ENCODE results near the gene CRYBG2.

The CRYBG2 gene

DNA sequence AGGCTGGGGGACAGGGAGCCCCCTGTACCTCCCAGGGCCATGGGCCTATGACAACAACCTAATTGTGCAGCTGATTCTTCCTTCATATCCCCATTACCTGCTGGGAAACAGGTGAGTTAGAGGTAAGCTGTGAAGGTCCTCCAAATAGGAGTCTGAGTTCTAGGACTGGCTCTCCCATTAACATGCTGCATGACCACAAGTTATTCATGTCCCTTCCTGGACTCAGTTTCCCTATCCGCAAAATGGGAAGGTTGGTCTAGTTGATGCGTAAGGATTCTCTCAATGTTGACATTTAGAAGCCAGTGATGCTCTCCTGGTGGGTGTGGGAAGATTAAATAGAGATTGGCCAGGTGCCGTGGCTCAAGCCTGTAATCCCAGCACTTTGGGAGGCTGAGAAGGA is 14.6 kb upstream of the CRYBG2 start:
- no peak for DNase-seq (ENCODE audit: low spot score)

DNA sequence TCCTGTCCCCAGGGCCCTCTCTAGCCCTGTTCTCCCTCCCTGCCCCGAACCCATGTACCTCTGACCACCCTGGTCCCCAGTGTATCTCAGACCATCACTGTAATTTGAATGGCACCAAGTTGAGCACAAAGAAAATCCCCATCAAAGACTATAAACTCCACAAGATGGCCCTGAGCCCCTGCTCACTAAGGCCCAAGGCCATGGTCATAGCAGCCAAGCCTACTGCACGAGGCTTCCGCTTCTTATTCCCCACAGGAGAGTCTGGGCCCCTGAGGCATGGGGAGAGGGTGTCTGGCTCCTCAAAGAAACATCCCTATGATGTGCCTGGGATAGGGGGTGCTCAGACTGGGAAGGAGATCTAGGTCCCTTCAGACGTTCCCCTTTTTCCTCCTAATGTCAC is 14.1 kb upstream of the CRYBG2 start:
- no peak for DNase-seq (ENCODE audit: low spot score)

DNA sequence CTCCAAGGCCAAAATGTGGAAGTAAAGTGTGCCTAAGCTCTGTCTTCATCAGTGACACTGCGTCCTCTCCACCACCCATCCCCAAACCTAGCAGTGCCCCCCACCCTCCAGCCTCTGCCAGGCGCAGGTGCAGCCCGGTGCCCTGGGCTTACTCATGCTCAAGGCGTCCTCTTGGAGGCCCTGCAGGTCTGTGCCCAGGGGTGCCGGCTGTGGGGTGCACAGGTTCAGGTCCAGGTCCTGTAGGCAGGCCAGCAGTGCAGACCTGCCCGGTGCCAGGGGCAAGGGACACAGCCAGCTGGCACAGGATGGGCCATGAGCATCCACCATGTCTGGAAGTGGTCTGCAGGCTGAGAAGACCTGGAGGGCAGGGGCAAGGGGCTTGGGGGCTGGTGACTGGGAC is 13.5 kb upstream of the CRYBG2 start:
- DNase-seq (ENCODE audit: low spot score) = no peak

DNA sequence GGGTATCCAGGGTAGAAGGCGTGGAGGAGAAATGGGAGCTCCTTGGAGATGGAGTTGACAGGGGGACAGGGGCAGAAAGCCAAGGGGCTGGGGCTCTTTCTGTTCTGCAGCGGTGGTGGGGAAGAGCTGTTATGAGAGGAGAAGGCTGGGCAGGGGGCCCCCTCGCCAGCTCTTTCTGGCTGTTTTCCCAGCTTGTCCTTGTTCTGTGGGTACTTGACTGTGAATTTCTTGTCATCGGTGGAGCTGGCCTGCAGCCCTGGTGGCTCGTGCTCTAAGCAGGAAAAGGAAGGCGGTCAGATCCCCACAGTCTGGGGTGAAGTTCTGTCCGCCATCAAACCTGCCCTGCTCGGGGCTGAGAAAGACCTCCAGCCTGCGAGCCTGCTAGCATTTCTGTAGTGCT is 11.0 kb upstream of the CRYBG2 start:
- DNase-seq (ENCODE audit: low spot score) = no peak

DNA sequence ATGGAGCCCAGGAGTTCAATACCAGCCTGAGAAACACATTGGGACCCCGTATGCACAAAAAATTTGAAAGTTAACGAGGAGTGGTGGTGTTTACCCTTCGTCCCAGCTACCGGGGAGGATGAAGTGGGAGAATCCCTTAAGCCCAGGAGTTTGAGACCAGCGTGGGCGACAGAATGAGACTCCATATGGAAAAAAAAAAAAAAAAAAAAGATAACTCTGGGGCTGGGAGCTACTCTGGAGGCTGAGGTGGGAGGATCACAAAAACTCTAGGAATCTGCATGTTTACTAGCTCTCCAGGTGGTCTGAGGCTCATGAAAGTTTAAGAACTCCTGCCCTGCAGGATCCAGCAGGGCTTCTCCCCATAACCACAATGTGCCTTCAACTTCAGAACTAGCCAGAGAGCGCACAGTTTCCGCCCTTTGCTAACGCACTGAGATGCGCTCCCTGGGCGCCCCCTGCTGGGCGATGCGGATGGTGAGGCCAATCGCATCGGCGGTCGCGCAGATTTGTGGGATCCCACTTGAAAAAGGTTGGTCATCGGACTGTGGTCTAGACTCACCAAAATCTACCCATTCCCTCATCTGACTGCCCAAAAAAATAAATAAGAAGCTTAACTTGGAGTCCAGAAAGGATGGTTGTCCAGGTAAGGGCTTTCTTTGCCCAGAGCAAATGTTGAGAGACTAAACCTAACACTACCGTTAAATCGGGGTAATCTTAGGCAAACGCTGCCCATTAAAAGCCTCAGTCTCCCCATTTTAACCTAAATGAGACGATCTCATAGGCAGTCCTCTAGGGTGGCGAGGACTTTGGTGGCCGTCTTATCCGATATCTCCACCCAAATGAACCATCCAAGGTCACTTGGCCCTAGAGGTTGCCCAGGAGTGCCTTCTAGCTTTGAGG is 9.9 kb upstream of the CRYBG2 start:
- DNase-seq (ENCODE audit: low spot score) = peak; percentile 84

DNA sequence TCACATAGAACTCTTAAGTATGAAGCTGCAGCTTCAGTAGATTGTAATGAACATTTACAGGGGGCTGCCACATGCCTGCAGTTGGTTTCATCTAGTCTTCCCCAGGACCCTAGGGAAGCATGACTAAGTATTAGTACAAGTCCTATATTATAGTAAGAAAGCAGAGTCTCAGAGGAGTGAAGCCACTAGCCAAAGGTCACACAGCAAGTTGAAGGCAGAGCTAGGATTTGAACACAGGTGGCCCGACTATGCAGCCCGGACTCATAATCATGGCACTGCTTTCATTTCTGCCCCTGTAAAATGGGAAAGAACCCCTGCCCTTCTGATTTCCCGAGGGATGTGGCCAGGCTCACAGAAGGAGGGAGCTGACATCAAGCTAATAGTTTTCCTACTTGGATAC is 8.4 kb upstream of the CRYBG2 start:
- DNase-seq (ENCODE audit: low spot score) = no peak

DNA sequence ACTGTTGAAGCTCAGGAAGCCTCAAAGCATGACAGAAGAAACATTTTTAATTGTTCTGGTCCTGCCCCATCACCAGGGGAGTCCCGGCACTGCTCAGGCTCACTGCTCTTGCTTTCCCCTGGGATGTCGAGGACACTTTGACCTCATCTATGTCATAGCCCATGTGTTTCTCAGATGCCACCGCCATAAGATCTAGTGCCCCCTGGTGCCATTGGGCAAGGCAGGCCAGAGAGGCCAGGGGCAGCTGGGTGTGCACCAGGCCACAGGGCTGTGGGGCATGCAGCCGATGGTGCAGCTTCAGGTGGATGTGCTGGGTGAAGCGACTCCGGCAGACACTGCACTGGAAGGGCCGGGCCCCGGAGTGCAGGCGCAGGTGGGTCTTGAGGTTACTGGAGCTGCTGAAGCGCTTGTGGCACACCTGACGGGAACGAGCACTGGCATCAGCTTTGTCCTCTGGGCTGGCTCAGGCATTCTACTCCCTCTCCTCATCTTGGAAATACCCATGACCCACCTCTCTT is 7.7 kb upstream of the CRYBG2 start:
- DNase-seq (ENCODE audit: low spot score) = no peak

DNA sequence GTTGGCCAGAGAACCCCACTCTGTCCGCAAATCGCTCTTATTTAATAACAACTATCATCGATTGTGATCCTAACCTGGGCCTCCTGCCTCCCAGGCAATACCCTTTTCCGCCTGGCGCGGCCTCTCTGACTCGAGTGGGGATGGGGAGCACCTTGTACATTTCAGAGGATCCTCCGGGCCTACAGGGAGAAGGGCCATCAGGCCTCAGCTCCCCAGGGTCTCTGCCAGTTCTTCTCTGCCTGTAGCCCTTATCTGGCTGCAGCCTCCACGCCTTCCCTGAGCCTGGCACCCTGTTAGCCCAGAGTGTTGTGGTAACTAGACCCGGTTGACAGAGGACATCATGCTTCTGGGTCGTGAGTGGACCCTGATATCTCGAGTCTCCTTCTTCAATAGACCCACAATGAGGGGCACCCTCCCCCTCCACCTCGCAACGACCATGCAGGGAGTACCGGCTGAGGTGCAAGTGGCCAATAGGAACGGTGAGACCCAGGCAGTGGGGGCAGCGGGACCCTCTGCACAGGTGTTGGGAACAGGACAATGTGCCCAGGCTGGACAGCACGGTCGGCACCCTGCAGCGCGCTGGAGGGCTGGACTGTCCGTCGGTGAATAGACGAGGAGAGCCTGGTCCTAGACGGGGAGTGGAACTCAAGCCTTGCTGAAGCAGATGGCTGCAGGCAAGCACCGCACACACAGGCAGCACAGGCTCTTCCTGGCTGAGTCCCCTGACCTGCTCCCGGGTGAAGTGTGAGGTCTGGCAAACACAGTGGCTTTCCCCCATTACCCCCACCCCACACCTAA is 7.1 kb upstream of the CRYBG2 start:
- DNase-seq (ENCODE audit: low spot score) = no peak

DNA sequence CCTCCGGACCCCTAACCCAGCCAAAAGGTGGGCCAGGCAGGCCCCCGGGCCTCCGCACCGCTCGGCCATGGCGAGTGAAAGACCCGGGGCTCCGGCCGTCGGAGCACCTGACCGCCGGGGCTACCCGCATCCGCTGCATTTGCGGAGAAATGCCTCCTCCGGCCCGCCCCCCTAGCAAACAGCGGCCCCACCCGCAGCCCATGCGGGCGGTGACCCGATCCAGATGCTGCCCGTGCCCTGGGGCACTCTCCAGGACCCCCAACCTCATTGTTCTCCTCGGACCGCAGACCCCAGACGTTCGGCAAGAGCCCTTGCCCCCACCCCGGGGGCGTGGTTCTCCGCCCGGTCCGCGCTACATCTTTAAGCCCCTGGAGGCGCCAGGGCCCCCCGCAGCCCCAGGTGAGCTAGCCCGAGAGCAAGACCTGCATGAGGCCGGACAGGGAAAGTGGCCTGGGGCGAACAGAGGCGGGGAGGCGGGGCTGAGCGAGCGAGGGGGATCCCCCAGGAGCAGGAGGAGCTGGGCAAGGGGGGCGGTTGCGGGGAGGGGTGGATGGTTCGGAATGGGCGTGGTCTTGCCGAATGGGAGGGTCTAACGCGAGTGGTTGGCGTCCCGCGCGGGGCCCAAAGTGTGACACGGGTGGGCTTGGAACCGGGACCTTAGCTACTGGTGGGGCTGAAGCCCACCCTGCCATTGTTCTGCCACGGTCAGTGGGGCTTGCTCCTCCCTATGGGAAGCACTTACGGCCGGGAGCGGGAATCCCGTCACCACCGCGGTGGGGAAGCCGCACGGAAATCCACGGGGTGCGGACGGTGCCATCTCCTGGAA is 6.3 kb upstream of the CRYBG2 start:
- no peak for DNase-seq (ENCODE audit: low spot score)

DNA sequence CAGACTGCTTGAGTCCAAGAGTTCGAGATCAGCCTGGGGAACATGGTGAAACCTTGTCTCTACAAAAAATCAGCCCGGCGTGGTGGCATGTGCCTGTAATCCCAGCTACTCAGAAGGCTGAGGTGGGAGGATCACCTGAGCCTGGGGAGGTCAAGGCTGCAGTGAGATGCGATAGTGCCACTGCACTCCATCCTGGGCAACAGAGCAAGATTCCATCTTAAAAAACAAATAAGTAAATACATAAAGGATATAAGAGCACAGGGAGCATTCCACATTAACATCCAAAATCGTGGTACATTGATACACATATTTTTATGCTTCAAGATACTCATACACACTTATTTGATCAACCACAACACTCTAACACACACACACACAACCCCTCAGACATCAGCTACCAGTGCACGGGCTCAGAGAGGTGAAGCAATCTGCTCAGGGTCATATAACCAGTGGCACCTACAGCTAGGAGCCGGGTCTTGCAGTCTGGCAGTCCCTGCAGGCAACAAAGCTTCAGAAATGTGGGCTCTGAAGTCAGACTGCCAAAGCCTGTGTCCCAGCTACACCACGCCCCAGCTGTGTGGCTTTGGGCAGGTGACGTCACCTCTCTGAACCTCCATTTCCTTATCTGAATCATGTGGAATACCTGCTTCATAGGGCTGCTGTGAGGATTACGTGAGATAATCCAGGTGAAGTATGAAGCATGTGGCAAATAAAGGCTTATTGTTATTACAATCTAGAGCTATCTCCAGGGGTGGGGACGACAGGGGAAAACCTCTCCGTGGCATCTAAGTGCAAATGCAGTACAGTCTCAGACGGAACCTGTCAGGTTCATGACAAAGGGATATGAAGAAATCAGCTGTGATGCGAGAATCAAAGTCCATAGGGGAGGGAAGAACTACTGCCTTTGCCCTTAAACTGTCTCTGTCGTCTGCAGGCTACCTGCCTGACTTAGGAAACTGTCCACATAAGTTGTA is 4.8 kb upstream of the CRYBG2 start:
- DNase-seq (ENCODE audit: low spot score) = no peak

DNA sequence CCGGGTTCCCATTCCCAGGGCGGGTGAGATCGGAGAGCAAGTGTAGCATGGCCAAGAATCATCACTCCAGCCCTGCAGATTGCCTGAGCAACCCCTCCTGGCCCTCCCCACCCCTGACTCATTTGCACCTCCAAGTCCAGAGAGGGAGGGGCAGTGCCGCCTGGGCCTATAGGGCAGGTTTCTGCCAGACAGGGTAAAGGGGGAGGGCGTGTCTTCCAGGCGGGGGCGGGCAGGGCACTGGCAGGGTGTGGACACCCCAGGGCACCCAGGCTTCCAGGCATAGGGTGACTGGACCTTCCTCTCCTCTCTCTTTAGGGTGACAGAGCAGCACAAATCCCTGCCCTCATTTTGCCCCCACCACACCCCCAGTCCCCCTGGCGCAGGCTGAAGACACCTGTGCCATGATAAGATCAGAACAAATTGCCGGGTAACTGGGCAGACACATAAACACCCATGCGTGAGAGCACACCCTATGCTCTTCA is 3.2 kb upstream of the CRYBG2 start:
- DNase-seq (ENCODE audit: low spot score) = no peak

DNA sequence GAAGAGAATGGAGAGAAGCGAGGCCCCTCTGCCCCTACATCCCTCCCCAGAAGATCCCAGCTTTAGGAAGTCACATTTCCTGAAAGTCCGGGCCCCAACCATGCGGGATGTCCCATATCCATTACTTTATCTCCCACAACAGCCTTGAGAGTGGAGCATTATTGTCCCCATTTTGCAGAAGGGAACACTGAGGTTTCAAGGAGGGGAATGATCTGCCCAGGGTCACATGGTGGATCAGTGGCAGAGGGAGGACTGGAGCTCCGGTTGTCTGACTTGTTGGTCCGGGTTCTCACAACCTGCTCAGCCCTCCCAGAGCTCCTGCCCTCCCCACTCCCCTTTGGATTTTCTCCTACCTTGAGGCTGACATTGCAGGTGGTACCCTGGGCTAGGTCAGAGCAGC is 2.2 kb upstream of the CRYBG2 start:
- no peak for DNase-seq (ENCODE audit: low spot score)

DNA sequence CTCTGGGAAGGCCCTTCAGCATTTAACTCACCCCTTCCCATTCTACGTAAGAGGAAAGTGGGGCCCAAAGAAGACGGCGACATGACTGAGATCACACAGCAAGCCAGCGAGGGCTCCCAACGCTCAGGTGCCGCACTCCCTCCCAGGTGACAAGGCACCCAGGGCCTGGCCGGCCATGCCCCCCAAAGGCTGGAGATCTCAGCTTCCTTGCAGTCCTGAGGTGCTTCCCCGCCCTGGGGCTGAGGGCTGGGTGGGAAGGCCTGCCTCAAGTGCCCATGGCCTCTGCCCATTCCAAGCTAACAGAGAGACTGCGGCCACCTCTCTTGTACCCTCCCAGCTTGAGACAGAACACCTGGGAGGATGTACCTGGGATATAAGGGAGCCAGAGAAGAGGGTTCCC is 1.0 kb upstream of the CRYBG2 start:
- no peak for DNase-seq (ENCODE audit: low spot score)

DNA sequence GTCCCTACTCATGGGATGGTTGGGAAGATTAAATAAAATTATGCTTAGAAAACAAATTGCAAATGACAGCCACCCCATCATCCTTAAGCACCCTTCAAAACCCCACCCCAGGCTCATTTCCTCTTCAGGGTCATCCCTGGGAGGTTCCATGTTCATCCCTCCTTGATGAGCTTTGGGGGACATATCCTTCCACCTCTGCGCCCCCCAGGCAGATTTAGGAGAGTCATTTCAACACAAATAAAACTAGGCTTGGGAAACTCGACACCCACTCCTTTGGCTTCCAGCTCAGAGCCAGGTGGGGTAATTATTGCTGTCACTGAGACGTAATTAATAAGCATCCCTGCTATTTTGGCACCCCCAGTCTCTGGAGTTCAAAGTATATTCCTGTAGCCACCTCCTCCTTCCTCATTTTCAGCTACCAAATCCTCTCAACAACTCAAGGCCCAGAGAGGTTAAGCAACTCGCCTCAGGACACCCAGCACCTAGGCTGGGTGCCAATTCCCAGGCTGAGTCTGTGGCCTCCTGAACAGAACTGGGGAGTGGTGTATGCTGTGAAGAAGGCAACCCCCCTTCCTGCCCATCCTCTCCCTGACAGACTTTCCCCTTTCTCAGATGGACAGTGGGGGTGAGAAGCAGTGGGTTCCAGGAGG is 595 bp downstream of the CRYBG2 start:
- DNase-seq (ENCODE audit: low spot score) = no peak

DNA sequence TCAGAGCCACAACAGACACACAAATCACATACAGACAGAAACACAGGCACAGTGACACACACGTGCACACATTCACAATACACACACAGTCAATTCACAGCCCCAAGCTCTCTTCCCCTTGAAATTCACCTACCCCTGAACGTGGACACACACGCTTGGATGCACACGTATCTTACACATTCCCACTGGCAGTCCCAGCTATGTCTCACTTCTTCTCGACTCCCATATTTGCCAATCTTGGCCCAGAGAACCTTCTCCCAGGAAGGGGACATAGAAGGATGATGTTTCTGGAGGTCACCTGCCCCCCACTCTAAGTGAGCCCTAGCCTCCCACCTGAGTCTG is 1.6 kb downstream of the CRYBG2 start:
- no peak for DNase-seq (ENCODE audit: low spot score)

DNA sequence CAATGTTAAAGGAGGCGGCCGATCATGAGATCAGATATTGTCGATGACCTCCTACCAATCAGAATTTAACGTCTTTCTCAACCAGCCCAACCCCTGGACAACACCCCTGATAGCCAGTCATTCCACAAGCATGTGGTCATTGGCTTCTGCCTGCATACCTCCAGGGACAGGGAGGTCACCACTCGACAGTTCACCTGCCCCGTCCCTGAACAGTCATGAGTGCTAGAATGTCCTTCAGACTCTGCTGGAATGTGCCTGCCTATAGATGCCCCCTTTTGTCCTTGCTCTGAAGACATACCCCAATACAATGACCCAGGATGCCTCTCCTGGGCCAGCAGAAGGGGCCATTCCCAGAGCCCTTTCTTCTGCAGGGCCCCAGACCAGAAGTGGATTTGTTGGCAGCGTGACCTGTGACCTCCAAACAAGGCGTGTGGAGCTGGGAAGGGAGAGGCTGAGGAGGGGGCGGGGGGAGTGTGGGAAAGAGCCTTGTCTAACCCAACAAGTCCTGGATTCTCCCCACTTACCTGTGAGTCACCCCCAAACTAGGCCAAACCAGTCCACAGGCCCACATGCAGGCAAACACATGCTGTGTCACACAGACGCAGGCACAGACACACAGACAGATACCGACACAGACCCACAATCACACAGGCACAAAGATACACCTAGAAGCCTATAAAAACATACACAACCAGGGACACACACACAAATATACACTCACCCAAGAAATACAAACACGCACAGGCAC is 2.2 kb downstream of the CRYBG2 start:
- DNase-seq (ENCODE audit: low spot score) = no peak

DNA sequence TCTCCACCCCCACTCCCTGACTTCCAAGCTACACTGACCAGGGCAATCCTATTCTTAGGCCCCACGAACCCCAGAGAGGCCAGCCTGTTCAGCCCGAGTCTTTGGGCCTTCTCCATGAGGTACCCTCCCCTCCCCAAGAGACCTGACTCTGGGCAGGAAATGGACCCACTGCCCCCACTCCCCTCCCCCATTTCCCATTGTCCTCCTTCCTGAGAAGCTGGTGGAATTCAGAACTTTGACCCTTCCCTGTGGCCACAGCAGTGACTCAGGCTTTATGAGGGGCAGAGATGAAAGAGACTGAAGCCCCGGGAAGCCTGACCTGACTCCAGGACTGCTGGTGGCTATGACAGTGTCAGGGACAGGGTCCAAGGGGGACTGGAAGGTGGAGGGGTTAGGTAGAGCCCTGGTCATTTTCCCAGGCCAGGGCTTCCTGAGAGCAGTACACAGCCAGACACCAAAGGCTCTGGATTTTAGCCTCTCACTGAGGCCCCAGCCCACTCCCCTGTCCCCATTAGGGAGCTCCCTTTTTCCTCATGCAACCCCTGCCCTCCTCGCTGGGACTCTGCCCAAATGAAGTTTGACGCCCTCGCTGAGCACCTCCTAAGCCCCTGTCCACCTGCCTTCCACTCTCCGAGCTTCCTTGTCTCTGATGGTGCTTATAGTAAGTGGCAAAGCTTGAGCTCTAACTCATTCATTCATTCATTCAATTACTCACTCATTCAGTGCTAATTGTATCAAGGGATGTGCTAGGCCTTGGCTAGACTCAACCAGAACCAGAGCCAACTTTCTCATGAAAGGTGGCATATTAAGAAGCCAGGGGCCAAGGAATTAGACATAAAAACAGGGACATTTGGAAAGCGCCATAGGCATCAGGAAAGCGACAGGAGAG is 3.0 kb downstream of the CRYBG2 start:
- DNase-seq (ENCODE audit: low spot score) = no peak

DNA sequence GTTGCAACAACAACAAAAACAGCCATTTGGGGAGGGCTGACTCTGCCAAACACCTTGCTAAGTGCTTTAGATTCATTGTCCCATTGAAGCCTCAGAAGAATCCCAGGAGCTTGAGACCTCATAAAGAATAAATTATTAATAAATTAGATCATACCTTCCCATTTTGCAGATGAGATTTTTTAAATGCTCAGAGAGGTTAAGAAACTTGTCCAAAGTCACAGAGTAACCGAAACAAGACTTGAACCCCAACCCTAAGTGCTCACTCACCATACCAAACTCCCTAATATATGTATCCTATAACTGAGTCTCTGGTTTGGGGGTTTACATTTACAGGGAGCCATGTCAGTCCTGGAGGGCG is 3.6 kb downstream of the CRYBG2 start:
- DNase-seq (ENCODE audit: low spot score) = no peak

DNA sequence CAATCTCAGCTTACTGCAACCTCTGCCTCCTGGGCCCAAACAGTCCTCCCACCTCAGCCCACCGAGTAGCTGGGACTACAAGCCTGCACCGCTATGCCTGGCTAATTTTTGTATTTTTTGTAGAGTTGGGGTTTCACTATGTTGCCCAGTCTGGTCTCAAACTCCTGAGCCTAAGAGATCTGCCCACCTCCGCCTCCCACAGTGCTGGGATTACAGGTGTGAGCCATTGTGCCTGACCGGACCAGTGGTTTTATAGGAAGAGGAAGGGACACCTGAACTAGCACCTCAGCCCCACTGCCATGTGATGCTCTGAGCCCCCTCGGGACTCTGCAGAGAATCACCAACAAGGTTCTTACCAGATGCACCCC is 4.1 kb downstream of the CRYBG2 start:
- no peak for DNase-seq (ENCODE audit: low spot score)

Measured in AG08396 (cell line).